ENCODE measurements around the gene CCDC102A. TPM values are rescaled to one million over a fixed set of nuclear protein-coding genes. Genes with fewer than 3 reads are reported as not detected.

CCDC102A gene
- total RNA-seq, 1 experiment from 2014 or later, result 8.1 TPM

GRCh38 chr16:57512296-57513001 lies 23.9 kb downstream of the CCDC102A start:
- intact Hi-C loops (cut with micrococcal nuclease; ENCODE audit: unreplicated experiment), result no loop called here
- DNase-seq, result no peak
- no peaks in the 10 kb centered on the region for H3K79me2 ChIP-seq (ENCODE audit: low read depth)
- H3F3A ChIP-seq (ENCODE audit: insufficient read depth, low read depth), result no peaks in the 10 kb centered on the region
- POLR2A ChIA-PET (ENCODE audit: unreplicated experiment), result no interaction called here
- BruUV-seq (replicated peaks), result no TSS peak
- CTCF ChIA-PET, result interaction anchor here (0.6 kb wide), 1 partner anchor 83 kb away, joined by 4 read pairs; no protein-coding TSS in a partner anchor
- H2AFZ ChIP-seq, result no peak overlapping the region
- no peaks in the 10 kb centered on the region for H3K36me3 ChIP-seq (ENCODE audit: low read depth)
- no peak overlapping the region for H3K4me3 ChIP-seq
- H3K4me2 ChIP-seq, result no peak overlapping the region
- peaks cover 3% of the 10 kb centered on the region; the same call in 1 of the 2 replicates for H3K27me3 ChIP-seq (ENCODE audit: insufficient read depth, low read depth)
- H3K4me1 ChIP-seq (replicated peaks; ENCODE audit: insufficient read depth), result no peaks in the 10 kb centered on the region
- TF ChIP-seq EZH2 (IDR thresholded peaks at IDR 0.05; ENCODE audit: low read depth), result no peak
- TF ChIP-seq, protein P1, sequence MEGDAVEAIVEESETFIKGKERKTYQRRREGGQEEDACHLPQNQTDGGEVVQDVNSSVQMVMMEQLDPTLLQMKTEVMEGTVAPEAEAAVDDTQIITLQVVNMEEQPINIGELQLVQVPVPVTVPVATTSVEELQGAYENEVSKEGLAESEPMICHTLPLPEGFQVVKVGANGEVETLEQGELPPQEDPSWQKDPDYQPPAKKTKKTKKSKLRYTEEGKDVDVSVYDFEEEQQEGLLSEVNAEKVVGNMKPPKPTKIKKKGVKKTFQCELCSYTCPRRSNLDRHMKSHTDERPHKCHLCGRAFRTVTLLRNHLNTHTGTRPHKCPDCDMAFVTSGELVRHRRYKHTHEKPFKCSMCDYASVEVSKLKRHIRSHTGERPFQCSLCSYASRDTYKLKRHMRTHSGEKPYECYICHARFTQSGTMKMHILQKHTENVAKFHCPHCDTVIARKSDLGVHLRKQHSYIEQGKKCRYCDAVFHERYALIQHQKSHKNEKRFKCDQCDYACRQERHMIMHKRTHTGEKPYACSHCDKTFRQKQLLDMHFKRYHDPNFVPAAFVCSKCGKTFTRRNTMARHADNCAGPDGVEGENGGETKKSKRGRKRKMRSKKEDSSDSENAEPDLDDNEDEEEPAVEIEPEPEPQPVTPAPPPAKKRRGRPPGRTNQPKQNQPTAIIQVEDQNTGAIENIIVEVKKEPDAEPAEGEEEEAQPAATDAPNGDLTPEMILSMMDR (conservative IDR thresholded peaks at IDR 0.05), result no peak
- no peaks in the 10 kb centered on the region for H3K9me3 ChIP-seq (ENCODE audit: insufficient read depth, low read depth)
- H4K20me1 ChIP-seq (ENCODE audit: insufficient read depth), result no peaks in the 10 kb centered on the region
- no peak overlapping the region for H3K27ac ChIP-seq
- no peaks in the 10 kb centered on the region for H3K9me2 ChIP-seq (ENCODE audit: insufficient read depth)

- H3K9me3 ChIP-seq (ENCODE audit: insufficient read depth, low read depth), result no peaks in the 10 kb centered on the region
- H3K4me1 ChIP-seq (replicated peaks; ENCODE audit: insufficient read depth), result no peaks in the 10 kb centered on the region
- no peak overlapping the region for H2AFZ ChIP-seq
- no peaks in the 10 kb centered on the region for H4K20me1 ChIP-seq (ENCODE audit: insufficient read depth)
- no peak overlapping the region for H3K4me3 ChIP-seq
- H3K79me2 ChIP-seq (ENCODE audit: low read depth), result no peaks in the 10 kb centered on the region
- H3K36me3 ChIP-seq (ENCODE audit: low read depth), result no peaks in the 10 kb centered on the region
- H3K27ac ChIP-seq, result no peak overlapping the region
- TF ChIP-seq EZH2 (IDR thresholded peaks at IDR 0.05; ENCODE audit: low read depth), result no peak
- TF ChIP-seq, protein P1 (conservative IDR thresholded peaks at IDR 0.05), result no peak
- CTCF ChIA-PET, result no interaction called here
- H3K9me2 ChIP-seq (ENCODE audit: insufficient read depth), result no peaks in the 10 kb centered on the region
- no peak for DNase-seq
- H3F3A ChIP-seq (ENCODE audit: insufficient read depth, low read depth), result no peaks in the 10 kb centered on the region
- H3K4me2 ChIP-seq, result no peak overlapping the region
- intact Hi-C loops (cut with micrococcal nuclease; ENCODE audit: unreplicated experiment), result no loop called here
- no TSS peak for BruUV-seq (replicated peaks)
- POLR2A ChIA-PET (ENCODE audit: unreplicated experiment), result no interaction called here
- peaks cover 3% of the 10 kb centered on the region; the same call in 1 of the 2 replicates for H3K27me3 ChIP-seq (ENCODE audit: insufficient read depth, low read depth)
Observed at GRCh38 chr16:57510016-57510871, 26.1 kb downstream of the CCDC102A start.

GRCh38 chr16:57509231-57509923 lies 27.0 kb downstream of the CCDC102A start:
- H2AFZ ChIP-seq, result no peak overlapping the region
- H3K9me3 ChIP-seq (ENCODE audit: insufficient read depth, low read depth), result no peaks in the 10 kb centered on the region
- H3K27ac ChIP-seq, result no peak overlapping the region
- H3K9me2 ChIP-seq (ENCODE audit: insufficient read depth), result no peaks in the 10 kb centered on the region
- H3F3A ChIP-seq (ENCODE audit: insufficient read depth, low read depth), result no peaks in the 10 kb centered on the region
- TF ChIP-seq EZH2 (IDR thresholded peaks at IDR 0.05; ENCODE audit: low read depth), result no peak
- TF ChIP-seq, protein P1 (conservative IDR thresholded peaks at IDR 0.05), result no peak
- no peak overlapping the region for H3K4me2 ChIP-seq
- H3K27me3 ChIP-seq (ENCODE audit: insufficient read depth, low read depth), result peaks cover 7% of the 10 kb centered on the region; the same call in 1 of the 2 replicates
- POLR2A ChIA-PET (ENCODE audit: unreplicated experiment), result no interaction called here
- intact Hi-C loops (cut with micrococcal nuclease; ENCODE audit: unreplicated experiment), result no loop called here
- no peaks in the 10 kb centered on the region for H3K36me3 ChIP-seq (ENCODE audit: low read depth)
- H4K20me1 ChIP-seq (ENCODE audit: insufficient read depth), result no peaks in the 10 kb centered on the region
- H3K4me3 ChIP-seq, result no peak overlapping the region
- CTCF ChIA-PET, result no interaction called here
- no TSS peak for BruUV-seq (replicated peaks)
- H3K4me1 ChIP-seq (replicated peaks; ENCODE audit: insufficient read depth), result no peaks in the 10 kb centered on the region
- DNase-seq, result no peak
- no peaks in the 10 kb centered on the region for H3K79me2 ChIP-seq (ENCODE audit: low read depth)
